ENCODE results near the gene SCARB1. TPM values are rescaled to one million over a fixed set of nuclear protein-coding genes. Genes with fewer than 3 reads are reported as not detected.

SCARB1 gene
- total and polyA plus RNA-seq, 9 of the 15 experiments (the other 6 are each of a cell fraction or from before 2014, with no cell fraction given), result 0.56 to 157 (median 52.8) TPM

GRCh38 chr12:124847113-124848074 lies 16.3 kb downstream of the SCARB1 start:
- TF ChIP-seq EGR1 (conservative IDR thresholded peaks at IDR 0.05), result 0 out of 2 replicates have a peak, but pooled peaks have one; percentile 16
- 0 out of 4 replicates have a peak, but pooled peaks of 1 of the 2 experiments have one; percentile 17 for TF ChIP-seq RCOR1 (IDR thresholded peaks at IDR 0.05; ENCODE audit: borderline replicate concordance in 1 of 2, low read depth in 2 of 2, low read length in 2 of 2)
- no peak for TF ChIP-seq HMBOX1 (IDR thresholded peaks at IDR 0.05)
- TF ChIP-seq ZNF347 (CRISPR knock-in tag; IDR thresholded peaks at IDR 0.05; ENCODE audit: low read depth), result no peak
- TF ChIP-seq CTBP1 (IDR thresholded peaks at IDR 0.05; ENCODE audit: borderline replicate concordance), result no peak
- Histone ChIP-seq H3K4me1 (replicated peaks in 1 of 2; ENCODE audit: control insufficient read depth in 2 of 2, insufficient read depth in 2 of 2, low read length in 2 of 2) (peaks cover 0 to 8% of the 10 kb centered on the region in 2 experiments; a peak in 3 of 5 replicates), H4K20me1 (replicated peaks; ENCODE audit: control insufficient read depth, insufficient read depth, low read length) (peaks cover 23% of the 10 kb centered on the region), H3K4me3 (no peak overlapping the region), H3K27me3 (ENCODE audit: control insufficient read depth in 2 of 2, insufficient read depth in 2 of 2, low read length in 2 of 2) (no peaks in the 10 kb centered on the region), H3K9ac (ENCODE audit: insufficient read depth in 1 of 2, low read depth in 2 of 2, low read length in 2 of 2) (peak overlapping the region in 1 of 2 experiments; percentile 24; a peak in 1 of 4 replicates), H2AFZ (ENCODE audit: low read depth, low read length) (no peak overlapping the region), H3K36me3 (ENCODE audit: control insufficient read depth, insufficient read depth, low read length) (peaks cover 77% of the 10 kb centered on the region; the same call in 2 of the 3 replicates), H3K27ac (ENCODE audit: extremely low read depth, low read depth, low read length) (no peak overlapping the region), H3K4me2 (ENCODE audit: insufficient read depth, low read length) (no peak overlapping the region), H3K79me2 (ENCODE audit: control insufficient read depth, insufficient read depth, low read length) (peaks cover 80% of the 10 kb centered on the region), H3K9me3 (replicated peaks; ENCODE audit: control insufficient read depth, insufficient read depth, low read depth, low read length) (no peaks in the 10 kb centered on the region), H3K9me1 (ENCODE audit: control insufficient read depth, insufficient read depth, low read length) (no peaks in the 10 kb centered on the region)
- ChIA-PET CTCF (ENCODE audit: low intra/inter-chr PET ratio) (no interaction called here), POLR2A (interaction anchor here (0.5 to 1.6 kb wide), 4 partner anchors 8 to 48 kb away, joined by 3 to 4 read pairs (median 3); no protein-coding TSS in a partner anchor)
- intact Hi-C loops (cut with micrococcal nuclease) (no loop called here), in situ Hi-C loops (cut with MboI) (no loop called here)
- no TSS peak for BruUV-seq (replicated peaks)
- WGBS (ENCODE audit: insufficient coverage, low coverage, missing lambda C conversion rate), result 72% methylated on average over 11 of the region's 12 CpGs
- FAIRE-seq (no peak), ATAC-seq (no peak), DNase-seq (ENCODE audit: extremely low read depth in 1 of 4, low spot score in 3 of 4) (no peak)
